Ishikawa (cell line): Measurements from ENCODE around the gene NMT2.
A peak's percentile ranks its signal among the peaks of the same experiment; 100 is the strongest.

Experiments used
- CEBPB ChIP-seq: IDR thresholded peaks from 2 replicates; pipeline ENCODE4 v1.6.1; 2012
- CREB1 ChIP-seq: IDR thresholded peaks from 2 replicates; pipeline ENCODE4 v1.6.1; 2012; ENCODE audit warnings: low read depth
- EP300 ChIP-seq: IDR thresholded peaks from 2 replicates; pipeline ENCODE4 v1.6.1; 2012; ENCODE audit warnings: borderline replicate concordance
- MAX ChIP-seq: IDR thresholded peaks from 2 replicates; pipeline ENCODE4 v1.6.1; 2012
- TAF1 ChIP-seq: IDR thresholded peaks from 2 replicates; pipeline ENCODE4 v1.6.1; 2012; ENCODE audit warnings: low read depth, mild to moderate bottlenecking
- TF ChIP-seq, protein P1 (sequence below): IDR thresholded peaks from 2 replicates; pipeline ENCODE4 v1.6.1; 2012; ENCODE audit warnings: low read depth, mild to moderate bottlenecking

DNA sequence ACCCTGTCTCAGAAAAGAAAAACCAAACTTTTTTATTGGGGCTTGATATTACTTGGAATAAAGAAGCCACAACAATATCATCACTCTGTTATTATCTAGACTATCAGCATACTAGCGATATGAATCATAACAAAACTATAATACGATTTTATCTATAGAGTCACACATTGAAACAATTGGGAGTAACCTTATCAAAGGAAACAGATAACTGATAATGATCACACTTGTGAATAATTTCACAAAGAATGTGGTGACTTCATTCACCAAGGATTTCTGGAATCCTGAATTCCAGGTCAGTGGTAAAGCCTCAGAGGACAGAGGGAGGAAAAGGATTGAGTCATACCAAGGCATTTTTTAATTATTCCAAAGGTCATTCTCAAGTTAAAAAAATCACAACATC is 32.1 kb upstream of the NMT2 start:
- TF ChIP-seq TAF1 (no peak), CREB1 (no peak), MAX (no peak), EP300 (peak; percentile 79; the same call in 1 of the 2 replicates), CEBPB (no peak)
- TF ChIP-seq, protein P1, sequence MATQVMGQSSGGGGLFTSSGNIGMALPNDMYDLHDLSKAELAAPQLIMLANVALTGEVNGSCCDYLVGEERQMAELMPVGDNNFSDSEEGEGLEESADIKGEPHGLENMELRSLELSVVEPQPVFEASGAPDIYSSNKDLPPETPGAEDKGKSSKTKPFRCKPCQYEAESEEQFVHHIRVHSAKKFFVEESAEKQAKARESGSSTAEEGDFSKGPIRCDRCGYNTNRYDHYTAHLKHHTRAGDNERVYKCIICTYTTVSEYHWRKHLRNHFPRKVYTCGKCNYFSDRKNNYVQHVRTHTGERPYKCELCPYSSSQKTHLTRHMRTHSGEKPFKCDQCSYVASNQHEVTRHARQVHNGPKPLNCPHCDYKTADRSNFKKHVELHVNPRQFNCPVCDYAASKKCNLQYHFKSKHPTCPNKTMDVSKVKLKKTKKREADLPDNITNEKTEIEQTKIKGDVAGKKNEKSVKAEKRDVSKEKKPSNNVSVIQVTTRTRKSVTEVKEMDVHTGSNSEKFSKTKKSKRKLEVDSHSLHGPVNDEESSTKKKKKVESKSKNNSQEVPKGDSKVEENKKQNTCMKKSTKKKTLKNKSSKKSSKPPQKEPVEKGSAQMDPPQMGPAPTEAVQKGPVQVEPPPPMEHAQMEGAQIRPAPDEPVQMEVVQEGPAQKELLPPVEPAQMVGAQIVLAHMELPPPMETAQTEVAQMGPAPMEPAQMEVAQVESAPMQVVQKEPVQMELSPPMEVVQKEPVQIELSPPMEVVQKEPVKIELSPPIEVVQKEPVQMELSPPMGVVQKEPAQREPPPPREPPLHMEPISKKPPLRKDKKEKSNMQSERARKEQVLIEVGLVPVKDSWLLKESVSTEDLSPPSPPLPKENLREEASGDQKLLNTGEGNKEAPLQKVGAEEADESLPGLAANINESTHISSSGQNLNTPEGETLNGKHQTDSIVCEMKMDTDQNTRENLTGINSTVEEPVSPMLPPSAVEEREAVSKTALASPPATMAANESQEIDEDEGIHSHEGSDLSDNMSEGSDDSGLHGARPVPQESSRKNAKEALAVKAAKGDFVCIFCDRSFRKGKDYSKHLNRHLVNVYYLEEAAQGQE: no peak
